Articular chondrocyte of knee joint (primary cell): Measurements from ENCODE around the gene KRTAP5-9. TPM values are rescaled to one million over a fixed set of nuclear protein-coding genes. Genes with fewer than 3 reads are reported as not detected.

Experiments used
- small RNA-seq: library from RNA; depleted of rRNA; stranded (forward); fragments of <200 nt; gene quantifications from one replicate; pipeline ENCODE3, GENCODE V24; 2012
- total RNA-seq: library from RNA; depleted of rRNA; stranded (reverse); fragments of >200 nt; gene quantifications from 2 replicates; pipeline ENCODE4 v1.2.3, GENCODE V29; 2012

The KRTAP5-9 gene, protein sequence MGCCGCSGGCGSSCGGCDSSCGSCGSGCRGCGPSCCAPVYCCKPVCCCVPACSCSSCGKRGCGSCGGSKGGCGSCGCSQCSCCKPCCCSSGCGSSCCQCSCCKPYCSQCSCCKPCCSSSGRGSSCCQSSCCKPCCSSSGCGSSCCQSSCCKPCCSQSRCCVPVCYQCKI
- 0.39 TPM in 1 of 2 replicates, not detected in the other for total RNA-seq

DNA sequence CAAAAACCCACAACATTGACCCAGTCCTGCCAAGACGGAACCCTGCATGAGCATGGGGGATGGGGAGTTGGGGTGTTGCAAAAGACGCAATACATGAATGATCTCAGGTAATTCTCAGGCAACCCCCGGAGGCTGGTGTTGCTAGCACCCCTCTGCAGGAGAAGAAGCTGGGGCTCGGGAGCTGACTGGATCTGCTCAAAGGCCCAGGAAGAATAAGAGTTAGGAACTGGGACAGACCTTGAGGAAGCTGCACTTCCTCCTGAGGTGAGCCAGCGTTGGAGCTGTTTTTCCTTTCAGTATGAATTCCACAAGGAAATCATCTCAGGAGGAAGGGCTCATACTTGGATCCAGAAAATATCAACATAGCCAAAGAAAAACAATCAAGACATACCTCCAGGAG, at the start of gene KRTAP5-9:
Gene KRTAP5-9 (plus strand): TSS at position 301 of the 400 bp plus-strand sequence. CDS start 238 bp downstream, outside the sequence.

DNA sequence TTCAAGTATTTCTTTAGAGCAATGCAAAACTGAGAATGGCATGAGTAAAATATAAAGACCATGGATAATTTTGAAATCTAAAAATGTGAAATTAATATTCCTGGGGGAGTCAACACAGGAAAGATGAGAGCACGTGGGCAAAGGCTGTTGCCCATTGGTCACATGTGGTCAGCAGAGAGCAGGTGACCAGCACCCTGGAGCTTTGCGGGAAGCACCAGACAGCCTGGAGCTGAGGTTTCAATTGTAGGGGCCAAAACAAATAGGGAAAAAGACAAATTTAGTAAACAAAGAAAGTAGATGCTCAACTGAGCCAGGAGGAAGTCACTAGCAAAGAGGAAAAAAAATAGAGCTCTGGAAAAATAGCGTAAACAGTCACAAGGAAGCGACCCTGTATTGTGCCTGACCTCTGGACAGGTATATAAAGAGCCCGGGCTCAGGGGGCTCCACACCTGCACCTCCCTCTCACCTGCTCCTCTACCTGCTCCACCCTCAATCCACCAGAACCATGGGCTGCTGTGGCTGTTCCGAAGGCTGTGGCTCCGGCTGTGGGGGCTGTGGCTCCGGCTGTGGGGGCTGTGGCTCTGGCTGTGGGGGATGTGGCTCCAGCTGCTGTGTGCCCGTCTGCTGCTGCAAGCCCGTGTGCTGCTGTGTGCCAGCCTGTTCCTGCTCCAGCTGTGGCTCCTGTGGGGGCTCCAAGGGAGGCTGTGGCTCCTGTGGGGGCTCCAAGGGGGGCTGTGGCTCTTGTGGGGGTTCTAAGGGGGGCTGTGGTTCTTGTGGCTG, 21.2 kb upstream of the KRTAP5-9 start, which contains the start of gene KRTAP5-7:
Gene KRTAP5-7 (plus strand): TSS at position 472 of the 780 bp plus-strand sequence. CDS start 34 bp downstream, at position 506.

DNA sequence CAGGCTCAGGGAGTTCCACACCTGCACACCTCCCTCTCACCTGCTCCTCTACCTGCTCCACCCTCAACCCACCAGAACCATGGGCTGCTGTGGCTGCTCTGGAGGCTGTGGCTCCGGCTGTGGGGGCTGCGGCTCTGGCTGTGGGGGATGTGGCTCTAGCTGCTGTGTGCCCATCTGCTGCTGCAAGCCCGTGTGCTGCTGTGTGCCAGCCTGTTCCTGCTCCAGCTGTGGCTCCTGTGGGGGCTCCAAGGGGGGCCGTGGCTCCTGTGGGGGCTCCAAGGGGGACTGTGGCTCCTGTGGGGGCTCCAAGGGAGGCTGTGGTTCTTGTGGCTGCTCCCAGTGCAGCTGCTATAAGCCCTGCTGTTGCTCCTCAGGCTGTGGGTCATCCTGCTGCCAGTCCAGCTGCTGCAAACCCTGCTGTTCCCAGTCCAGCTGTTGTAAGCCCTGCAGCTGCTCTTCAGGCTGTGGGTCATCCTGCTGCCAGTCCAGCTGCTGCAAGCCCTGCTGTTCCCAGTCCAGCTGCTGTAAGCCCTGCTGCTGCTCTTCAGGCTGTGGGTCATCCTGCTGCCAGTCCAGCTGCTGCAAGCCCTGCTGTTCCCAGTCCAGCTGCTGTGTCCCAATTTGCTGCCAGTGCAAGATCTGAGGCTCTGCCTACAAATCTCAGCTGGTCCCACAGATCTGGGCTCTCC, 10.1 kb upstream of the KRTAP5-9 start, which contains the start of gene KRTAP5-8:
Gene KRTAP5-8 (plus strand): TSS at position 49 of the 689 bp plus-strand sequence. CDS start 31 bp downstream, at position 80.

DNA sequence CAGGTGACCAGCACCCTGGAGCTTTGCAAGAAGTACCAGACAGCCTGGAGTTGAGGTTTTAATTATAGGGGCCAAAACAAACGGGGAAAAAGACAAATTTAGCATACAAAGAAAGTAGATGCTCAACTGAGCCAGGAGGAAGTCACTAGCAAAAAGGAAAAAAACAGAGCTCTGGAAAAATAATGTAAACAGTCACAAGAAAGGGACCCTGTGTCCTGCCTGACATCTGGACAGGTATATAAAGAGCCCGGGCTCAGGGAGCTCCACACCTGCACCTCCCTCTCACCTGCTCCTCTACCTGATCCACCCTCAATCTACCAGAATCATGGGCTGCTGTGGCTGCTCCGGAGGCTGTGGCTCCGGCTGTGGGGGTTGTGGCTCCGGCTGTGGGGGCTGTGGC, 17.0 kb downstream of the KRTAP5-9 start, which contains the start of gene KRTAP5-10:
Gene KRTAP5-10 (plus strand): TSS at position 301 of the 400 bp plus-strand sequence. CDS start 25 bp downstream, at position 326.

DNA sequence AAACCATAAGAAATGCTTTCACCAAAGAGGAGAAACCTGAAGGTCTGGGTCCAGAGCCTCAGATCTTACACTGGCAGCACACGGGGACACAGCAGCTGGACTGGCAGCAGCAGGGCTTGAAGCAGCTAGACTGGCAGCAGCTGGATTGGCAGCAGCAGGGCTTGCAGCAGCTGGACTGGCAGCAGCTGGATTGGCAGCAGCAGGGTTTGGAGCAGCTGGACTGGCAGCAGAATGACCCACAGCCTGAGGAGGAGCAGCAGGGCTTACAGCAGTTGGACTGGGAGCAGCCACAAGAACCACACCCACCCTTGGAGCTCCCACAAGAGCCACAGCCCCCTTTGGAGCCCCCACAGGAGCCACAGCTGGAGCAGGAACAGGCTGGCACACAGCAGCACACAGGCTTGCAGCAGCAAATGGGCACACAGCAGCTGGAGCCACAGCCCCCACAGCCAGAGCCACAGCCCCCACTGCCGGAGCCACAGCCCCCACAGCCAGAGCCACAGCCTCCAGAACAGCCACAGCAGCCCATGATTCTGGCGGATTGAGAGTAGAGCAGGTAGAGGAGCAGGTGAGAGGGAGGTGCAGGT, 34.2 kb downstream of the KRTAP5-9 start, which contains the start of gene KRTAP5-11:
Gene KRTAP5-11 (minus strand): TSS at position 567 of the 587 bp plus-strand sequence. CDS start 38 bp downstream, at position 529.

Small RNAs within 50 kb of the gene (small RNA-seq; reads per million reads assigned to genes)
- gene AP000867.1 (not detected), gene KRTAP5-14P (not detected)

Other genes starting within 250 kb of the KRTAP5-9 start
- gene DHCR7, start 100.0 kb upstream of the KRTAP5-9 start, total RNA-seq = 21.8 and 25.6 TPM in 2 replicates
- gene NADSYN1, start 95.2 kb upstream of the KRTAP5-9 start, total RNA-seq = 49.1 and 49.2 TPM in 2 replicates
- gene KRTAP5-7, start 21.2 kb upstream of the KRTAP5-9 start, total RNA-seq = 0.13 and 0.22 TPM in 2 replicates
- 0.22 and 0.26 TPM in 2 replicates for gene KRTAP5-8, start 10.4 kb upstream of the KRTAP5-9 start, total RNA-seq
- gene KRTAP5-10, start 17.1 kb downstream of the KRTAP5-9 start, total RNA-seq = not detected in 2 replicates
- not detected in 2 replicates for gene KRTAP5-11, start 34.5 kb downstream of the KRTAP5-9 start, total RNA-seq